ENCODE data around the gene OCA2. TPM values are rescaled to one million over a fixed set of nuclear protein-coding genes. Genes with fewer than 3 reads are reported as not detected.

OCA2 gene
- total and polyA plus RNA-seq, 2 of the 4 experiments (the other 2 are of a cell fraction): under 0.01 to 0.03 TPM

DNA sequence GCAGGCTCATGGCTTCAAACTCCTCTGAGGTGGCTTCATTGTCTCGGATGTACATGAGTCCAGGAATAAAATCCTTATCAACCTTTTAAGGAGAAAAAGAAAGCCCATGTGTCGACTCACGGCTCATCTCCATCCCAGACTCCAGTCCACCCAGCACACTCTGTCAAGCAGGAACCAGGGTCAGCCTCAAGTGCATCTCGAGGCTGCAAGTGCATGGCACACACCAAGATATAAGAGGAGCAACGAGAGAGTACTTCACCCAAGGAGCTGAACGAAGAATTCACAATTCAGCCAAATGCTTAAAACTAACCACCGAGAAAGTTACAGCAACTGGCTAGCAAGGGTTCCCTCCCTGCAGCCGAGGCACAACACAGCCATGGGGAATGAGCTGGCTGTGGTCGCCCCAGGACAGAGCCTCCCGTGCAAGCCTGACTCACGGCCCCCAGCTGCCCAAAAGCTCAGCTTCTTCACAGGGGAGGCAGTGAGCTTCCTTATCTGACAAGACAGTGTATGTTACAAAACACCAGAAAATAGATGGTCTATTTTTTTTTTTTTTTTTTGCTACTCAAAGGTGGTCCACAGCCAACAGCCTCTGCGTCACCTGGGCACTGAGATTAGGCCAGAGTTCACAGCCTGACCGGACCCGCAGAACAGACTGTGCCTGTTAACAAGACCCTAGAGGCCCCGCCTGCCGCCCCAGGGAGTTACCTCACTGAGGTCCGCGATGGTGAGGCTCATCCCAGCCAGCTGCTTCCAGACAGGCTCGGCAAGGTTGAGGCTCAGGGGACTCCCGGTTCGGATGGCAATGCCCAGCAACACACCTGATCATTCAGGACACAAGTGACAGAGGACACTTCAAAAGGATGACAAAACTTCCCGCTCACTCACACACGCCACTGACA lies 15.9 kb upstream of the OCA2 start:
- no peak overlapping the region for H2BK120ac ChIP-seq (ENCODE audit: low read depth, low read length)
- in situ Hi-C loops (cut with MboI; ENCODE audit: low sequenced_read_pairs) (loop anchor here (25.0 kb wide), 1 partner anchor 1228 kb away; no protein-coding TSS in a partner anchor), intact Hi-C loops (cut with micrococcal nuclease) (no loop called here), dilution Hi-C loops (cut with HindIII; ENCODE audit: low sequenced_read_pairs, unreplicated experiment) (no loop called here)
- peak; percentile 66 for DNase-seq
- ChIA-PET POLR2A (ENCODE audit: unreplicated experiment) (no interaction called here), CTCF (interaction anchor here (1.0 kb wide), 1 partner anchor 8 kb away, joined by 4 read pairs; no protein-coding TSS in a partner anchor)
- H3K9ac ChIP-seq (ENCODE audit: low read depth, low read length): no peak overlapping the region
- no peak overlapping the region for H4K5ac ChIP-seq (ENCODE audit: low read depth, low read length)
- H3K27ac ChIP-seq (ENCODE audit: insufficient read depth, low read length): no peak overlapping the region
- ATAC-seq (ENCODE audit: low read depth): peak; percentile 63; the same call in 1 of the 2 replicates
- no peaks in the 10 kb centered on the region for H3K9me1 ChIP-seq (ENCODE audit: insufficient read depth, low read length)
- no peaks in the 10 kb centered on the region for H3K9me3 ChIP-seq (ENCODE audit: control insufficient read depth, insufficient read depth, low read length)
- H4K91ac ChIP-seq (ENCODE audit: insufficient read depth, low read depth, low read length): no peak overlapping the region
- no peak overlapping the region for H3K4me2 ChIP-seq (ENCODE audit: low read depth, low read length)
- H4K8ac ChIP-seq (ENCODE audit: low read depth in 2 of 2, low read length in 2 of 2): no peak overlapping the region
- peak overlapping the region; percentile 28 for H2AK9ac ChIP-seq (replicated peaks; ENCODE audit: low read depth, low read length, poor library complexity)
- H3K4me1 ChIP-seq (ENCODE audit: control insufficient read depth, insufficient read depth, low read length): peaks cover 2% of the 10 kb centered on the region; the same call in 1 of the 2 replicates
- BruUV-seq (replicated peaks): no TSS peak
- H2BK20ac ChIP-seq (ENCODE audit: low read depth, low read length): no peak overlapping the region
- H3K23ac ChIP-seq (ENCODE audit: low read depth, low read length): no peak overlapping the region
- no peaks in the 10 kb centered on the region for H4K20me1 ChIP-seq (ENCODE audit: insufficient read depth, low read length)
- H3K14ac ChIP-seq (replicated peaks; ENCODE audit: low read depth, low read length): no peak overlapping the region
- no peak overlapping the region for H3K4ac ChIP-seq (ENCODE audit: low read depth, low read length)
- peak; percentile 62; the same call in 1 of the 2 replicates for TF ChIP-seq BHLHE40 (IDR thresholded peaks at IDR 0.05; ENCODE audit: low read depth, low read length)
- TF ChIP-seq SMC3 (IDR thresholded peaks at IDR 0.05; ENCODE audit: low read depth, low read length): no peak
- H2BK5ac ChIP-seq (ENCODE audit: low read depth, low read length, poor library complexity, severe bottlenecking): no peak overlapping the region
- no peak overlapping the region for H2AK5ac ChIP-seq (ENCODE audit: low read depth, low read length)
- 87% methylated on average over 13 of the region's 23 CpGs; no CpG with 5 or more reads in 1 of the 2 experiments for WGBS, 2 experiments (ENCODE audit: extremely low coverage in 2 of 2, insufficient read length in 1 of 2)
- no peak overlapping the region for H3K4me3 ChIP-seq (ENCODE audit: insufficient read depth, low read depth, low read length)
- peaks cover 46% of the 10 kb centered on the region for H3K36me3 ChIP-seq (ENCODE audit: control insufficient read depth, insufficient read depth, low read length)
- no peak overlapping the region for H3K18ac ChIP-seq (ENCODE audit: low read depth, low read length)
- H2AFZ ChIP-seq (replicated peaks; ENCODE audit: low read length, poor library complexity): no peak overlapping the region
- H2BK15ac ChIP-seq (ENCODE audit: low read depth, low read length): no peak overlapping the region
- no peak overlapping the region for H3K56ac ChIP-seq (ENCODE audit: extremely low read depth, insufficient read depth, low read length)
- no peaks in the 10 kb centered on the region for H3K27me3 ChIP-seq (ENCODE audit: control insufficient read depth, insufficient read depth, low read length)
- 0 out of 4 replicates have a peak, but pooled peaks cover 0 to 3% of the 10 kb centered on the region in 2 experiments for H3K79me1 ChIP-seq (ENCODE audit: low read depth in 1 of 2, low read length in 2 of 2)

Measured in IMR-90 (cell line).